ENCODE results near the gene FAM174C. TPM values are rescaled to one million over a fixed set of nuclear protein-coding genes. Genes with fewer than 3 reads are reported as not detected.
"Not testable (repeated sequence)": the region's sequence is repeated elsewhere in the genome, so short reads cannot be mapped to it uniquely, and the experiment has no call there.

Gene FAM174C
- total and polyA plus RNA-seq, 4 donors = 14.6 to 79.8 (median 33.8) TPM

GRCh38 chr19:1305354-1305753, 30.0 kb downstream of the FAM174C start:
- H3K4me1 ChIP-seq (ENCODE audit: control insufficient read depth in 4 of 4, insufficient read depth in 4 of 4, low read length in 3 of 4) = peaks cover 2 to 10% (median 7%) of the 10 kb centered on the region in 4 donors
- WGBS = 95% methylated on average over 9 of the region's 9 CpGs
- not testable (repeated sequence) for DNase-seq (ENCODE audit: low spot score); H3K36me3 ChIP-seq (ENCODE audit: control insufficient read depth in 4 of 4, insufficient read depth in 3 of 4, low read depth in 1 of 4, low read length in 3 of 4); H3K9ac ChIP-seq (ENCODE audit: low read depth in 1 of 2, low read length in 2 of 2); H3K27me3 ChIP-seq (ENCODE audit: control insufficient read depth in 4 of 4, insufficient read depth in 4 of 4, low read length in 3 of 4); H3K4me3 ChIP-seq (ENCODE audit: low read depth in 1 of 3, low read length in 3 of 3); H3K9me3 ChIP-seq (ENCODE audit: control insufficient read depth in 4 of 4, low read length in 3 of 4); H3K27ac ChIP-seq (ENCODE audit: low read depth in 1 of 2, low read length in 2 of 2)

GRCh38 chr19:1307320-1307719, 32.0 kb downstream of the FAM174C start:
- H3K36me3 ChIP-seq (ENCODE audit: control insufficient read depth in 4 of 4, insufficient read depth in 3 of 4, low read depth in 1 of 4, low read length in 3 of 4) = no peaks in the 10 kb centered on the region
- peaks cover 2 to 10% (median 7%) of the 10 kb centered on the region in 4 donors for H3K4me1 ChIP-seq (ENCODE audit: control insufficient read depth in 4 of 4, insufficient read depth in 4 of 4, low read length in 3 of 4)
- TF ChIP-seq CTCF (IDR thresholded peaks at IDR 0.05; ENCODE audit: low read depth, low read length, missing input control) (no peak), NR2F2 (IDR thresholded peaks at IDR 0.05) (no peak)
- DNase-seq (ENCODE audit: low spot score) = no peak
- H3K27me3 ChIP-seq (ENCODE audit: control insufficient read depth in 4 of 4, insufficient read depth in 4 of 4, low read length in 3 of 4) = no peaks in the 10 kb centered on the region
- WGBS = 93% methylated on average over 38 of the region's 38 CpGs
- no peaks in the 10 kb centered on the region for H3K9me3 ChIP-seq (ENCODE audit: control insufficient read depth in 4 of 4, low read length in 3 of 4)
- H3K9ac ChIP-seq (ENCODE audit: low read depth in 1 of 2, low read length in 2 of 2) = no peak overlapping the region
- no peak overlapping the region for H3K4me3 ChIP-seq (ENCODE audit: low read depth in 1 of 3, low read length in 3 of 3)
- H3K27ac ChIP-seq (ENCODE audit: low read depth in 1 of 2, low read length in 2 of 2) = no peak overlapping the region

DNA sequence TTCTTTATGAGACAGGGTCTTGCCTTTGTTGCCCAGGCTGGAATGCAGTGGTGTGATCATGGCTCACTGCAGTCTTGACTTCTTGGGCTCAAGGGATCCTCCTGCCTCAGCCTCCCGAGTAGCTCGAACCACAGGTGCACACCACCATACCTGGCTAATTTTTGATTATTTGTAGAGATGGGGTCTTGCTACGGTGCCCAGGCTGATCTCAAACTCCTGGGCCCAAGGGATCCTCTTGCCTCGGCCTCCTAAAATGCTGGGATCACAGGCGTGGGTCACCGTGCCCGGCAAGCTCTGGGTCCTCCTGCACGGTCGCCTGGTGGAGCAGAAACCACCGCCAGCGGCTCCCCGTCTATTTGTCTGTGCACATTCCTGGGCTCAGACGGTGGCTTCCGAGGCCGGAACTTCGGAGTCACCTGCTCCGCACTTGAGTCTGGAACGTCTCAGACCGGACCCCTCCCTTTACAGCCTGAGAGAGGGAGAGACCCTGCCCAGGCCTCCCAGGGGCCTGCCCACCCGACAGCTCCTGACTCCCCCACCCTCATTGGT, 32.5 kb downstream of the FAM174C start:
- no peak overlapping the region for H3K9ac ChIP-seq (ENCODE audit: low read depth in 1 of 2, low read length in 2 of 2)
- TF ChIP-seq, protein P1, sequence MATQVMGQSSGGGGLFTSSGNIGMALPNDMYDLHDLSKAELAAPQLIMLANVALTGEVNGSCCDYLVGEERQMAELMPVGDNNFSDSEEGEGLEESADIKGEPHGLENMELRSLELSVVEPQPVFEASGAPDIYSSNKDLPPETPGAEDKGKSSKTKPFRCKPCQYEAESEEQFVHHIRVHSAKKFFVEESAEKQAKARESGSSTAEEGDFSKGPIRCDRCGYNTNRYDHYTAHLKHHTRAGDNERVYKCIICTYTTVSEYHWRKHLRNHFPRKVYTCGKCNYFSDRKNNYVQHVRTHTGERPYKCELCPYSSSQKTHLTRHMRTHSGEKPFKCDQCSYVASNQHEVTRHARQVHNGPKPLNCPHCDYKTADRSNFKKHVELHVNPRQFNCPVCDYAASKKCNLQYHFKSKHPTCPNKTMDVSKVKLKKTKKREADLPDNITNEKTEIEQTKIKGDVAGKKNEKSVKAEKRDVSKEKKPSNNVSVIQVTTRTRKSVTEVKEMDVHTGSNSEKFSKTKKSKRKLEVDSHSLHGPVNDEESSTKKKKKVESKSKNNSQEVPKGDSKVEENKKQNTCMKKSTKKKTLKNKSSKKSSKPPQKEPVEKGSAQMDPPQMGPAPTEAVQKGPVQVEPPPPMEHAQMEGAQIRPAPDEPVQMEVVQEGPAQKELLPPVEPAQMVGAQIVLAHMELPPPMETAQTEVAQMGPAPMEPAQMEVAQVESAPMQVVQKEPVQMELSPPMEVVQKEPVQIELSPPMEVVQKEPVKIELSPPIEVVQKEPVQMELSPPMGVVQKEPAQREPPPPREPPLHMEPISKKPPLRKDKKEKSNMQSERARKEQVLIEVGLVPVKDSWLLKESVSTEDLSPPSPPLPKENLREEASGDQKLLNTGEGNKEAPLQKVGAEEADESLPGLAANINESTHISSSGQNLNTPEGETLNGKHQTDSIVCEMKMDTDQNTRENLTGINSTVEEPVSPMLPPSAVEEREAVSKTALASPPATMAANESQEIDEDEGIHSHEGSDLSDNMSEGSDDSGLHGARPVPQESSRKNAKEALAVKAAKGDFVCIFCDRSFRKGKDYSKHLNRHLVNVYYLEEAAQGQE (IDR thresholded peaks at IDR 0.05) = no peak
- TF ChIP-seq EGR1 (IDR thresholded peaks at IDR 0.05; ENCODE audit: low read depth in 2 of 2) (no peak), HNF4G (IDR thresholded peaks at IDR 0.05) (no peak), SP1 (IDR thresholded peaks at IDR 0.05) (no peak), NR2F2 (IDR thresholded peaks at IDR 0.05) (no peak), JUND (IDR thresholded peaks at IDR 0.05) (no peak), HNF4A (conservative IDR thresholded peaks at IDR 0.05) (no peak), RXRA (IDR thresholded peaks at IDR 0.05) (no peak), CTCF (IDR thresholded peaks at IDR 0.05; ENCODE audit: low read depth, low read length, missing input control) (no peak), YY1 (IDR thresholded peaks at IDR 0.05) (no peak), FOXA2 (IDR thresholded peaks at IDR 0.05) (no peak), ZBTB33 (IDR thresholded peaks at IDR 0.05) (no peak), RAD21 (IDR thresholded peaks at IDR 0.05) (no peak), FOXA1 (IDR thresholded peaks at IDR 0.05) (no peak)
- TF ChIP-seq, protein P2, sequence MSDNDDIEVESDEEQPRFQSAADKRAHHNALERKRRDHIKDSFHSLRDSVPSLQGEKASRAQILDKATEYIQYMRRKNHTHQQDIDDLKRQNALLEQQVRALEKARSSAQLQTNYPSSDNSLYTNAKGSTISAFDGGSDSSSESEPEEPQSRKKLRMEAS (IDR thresholded peaks at IDR 0.05) = no peak

More for the DNA sequence above, 32.5 kb downstream of the FAM174C start:
- no peaks in the 10 kb centered on the region for H3K36me3 ChIP-seq (ENCODE audit: control insufficient read depth in 4 of 4, insufficient read depth in 3 of 4, low read depth in 1 of 4, low read length in 3 of 4)
- H3K27ac ChIP-seq (ENCODE audit: low read depth in 1 of 2, low read length in 2 of 2) = no peak overlapping the region
- peaks cover 2 to 10% (median 7%) of the 10 kb centered on the region in 4 donors for H3K4me1 ChIP-seq (ENCODE audit: control insufficient read depth in 4 of 4, insufficient read depth in 4 of 4, low read length in 3 of 4)
- H3K4me3 ChIP-seq (ENCODE audit: low read depth in 1 of 3, low read length in 3 of 3) = no peak overlapping the region
- no peaks in the 10 kb centered on the region for H3K9me3 ChIP-seq (ENCODE audit: control insufficient read depth in 4 of 4, low read length in 3 of 4)
- no peak for DNase-seq (ENCODE audit: low spot score)
- 95% methylated on average over 20 of the region's 20 CpGs for WGBS
- no peaks in the 10 kb centered on the region for H3K27me3 ChIP-seq (ENCODE audit: control insufficient read depth in 4 of 4, insufficient read depth in 4 of 4, low read length in 3 of 4)

Measured in liver (tissue), 9 donors.